H1 (cell line): Measurements from ENCODE around the gene ARHGAP6.
A peak's percentile ranks its signal among the peaks of the same experiment; 100 is the strongest.

Source experiments
- KDM1A ChIP-seq: fragments of 200-600, 300-600 bp; sonication (generic); IDR thresholded peaks from 2 replicates; pipeline ENCODE4 v1.7.1; 2016; ENCODE audit warnings: mild to moderate bottlenecking, low read length, borderline replicate concordance
- NANOG ChIP-seq: IDR thresholded peaks from 2 replicates; pipeline ENCODE4 v1.6.1; 2011; ENCODE audit warnings: low read length, low read depth, mild to moderate bottlenecking, inconsistent platforms; ENCODE audit not compliant: insufficient read depth, poor library complexity, severe bottlenecking
- SUZ12 ChIP-seq: fragments of 200-600 bp; sonication (generic); IDR thresholded peaks from 2 replicates; pipeline ENCODE4 v1.6.1; 2012; ENCODE audit warnings: mild to moderate bottlenecking, inconsistent platforms, low read length, moderate library complexity, mixed read lengths
- TAF1 ChIP-seq: IDR thresholded peaks from 2 replicates; pipeline ENCODE4 v1.6.1; 2011; ENCODE audit warnings: mild to moderate bottlenecking, low read depth, low read length
- TEAD4 ChIP-seq: IDR thresholded peaks from 2 replicates; pipeline ENCODE4 v1.6.1; 2012; ENCODE audit warnings: low read depth, low read length, inconsistent platforms, mixed read lengths
- TF ChIP-seq, protein P1 (sequence below), 3 experiments: IDR thresholded peaks; 1 replicate in 2 of 3; 2 replicates in 1 of 3; pipeline versions ENCODE4 v1.5.1 to v1.6.1; 2011; ENCODE audit warnings: low read length in 3 of 3, mild to moderate bottlenecking in 3 of 3, inconsistent platforms in 2 of 3, low read depth in 1 of 3, moderate library complexity in 1 of 3; ENCODE audit not compliant: insufficient read depth in 1 of 3; ENCODE audit errors: control extremely low read depth in 1 of 3
- TF ChIP-seq, protein P2 (sequence below): IDR thresholded peaks from 2 replicates; pipeline ENCODE4 v1.6.1; 2012; ENCODE audit warnings: inconsistent platforms

DNA sequence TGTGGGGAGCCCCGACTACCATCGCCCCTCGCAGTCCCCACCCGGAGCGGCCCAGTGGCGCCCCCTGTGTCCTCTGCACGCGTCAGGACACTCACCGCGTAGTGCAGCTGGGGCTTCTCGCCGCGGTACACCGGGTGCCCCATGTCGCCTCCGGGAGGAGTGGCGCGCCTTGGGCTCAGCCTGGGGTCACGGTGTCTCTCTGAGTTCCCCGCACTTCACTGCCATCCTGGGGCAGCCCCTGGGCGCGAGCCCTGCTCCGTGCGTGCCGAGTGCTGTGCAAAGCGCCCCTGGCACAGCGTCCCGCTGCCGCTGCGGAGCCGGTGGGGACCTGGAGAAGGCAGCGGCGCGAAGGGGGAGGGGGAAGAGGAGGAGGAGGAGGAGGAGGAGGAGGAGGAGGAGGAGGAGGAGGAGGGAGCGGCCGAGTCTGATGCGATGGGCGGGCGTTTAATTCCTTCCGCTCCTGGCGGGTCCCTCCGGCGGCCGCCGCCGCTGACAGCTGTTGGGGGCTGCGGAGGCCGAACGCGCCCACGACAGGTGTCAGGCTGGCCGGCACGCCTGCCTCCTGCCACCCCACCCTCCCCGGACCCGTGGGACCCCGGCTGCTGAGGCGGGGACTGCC lies 238.2 kb downstream of the ARHGAP6 start:
- TF ChIP-seq TAF1 = no peak
- TF ChIP-seq TEAD4 = no peak
- TF ChIP-seq, protein P1, sequence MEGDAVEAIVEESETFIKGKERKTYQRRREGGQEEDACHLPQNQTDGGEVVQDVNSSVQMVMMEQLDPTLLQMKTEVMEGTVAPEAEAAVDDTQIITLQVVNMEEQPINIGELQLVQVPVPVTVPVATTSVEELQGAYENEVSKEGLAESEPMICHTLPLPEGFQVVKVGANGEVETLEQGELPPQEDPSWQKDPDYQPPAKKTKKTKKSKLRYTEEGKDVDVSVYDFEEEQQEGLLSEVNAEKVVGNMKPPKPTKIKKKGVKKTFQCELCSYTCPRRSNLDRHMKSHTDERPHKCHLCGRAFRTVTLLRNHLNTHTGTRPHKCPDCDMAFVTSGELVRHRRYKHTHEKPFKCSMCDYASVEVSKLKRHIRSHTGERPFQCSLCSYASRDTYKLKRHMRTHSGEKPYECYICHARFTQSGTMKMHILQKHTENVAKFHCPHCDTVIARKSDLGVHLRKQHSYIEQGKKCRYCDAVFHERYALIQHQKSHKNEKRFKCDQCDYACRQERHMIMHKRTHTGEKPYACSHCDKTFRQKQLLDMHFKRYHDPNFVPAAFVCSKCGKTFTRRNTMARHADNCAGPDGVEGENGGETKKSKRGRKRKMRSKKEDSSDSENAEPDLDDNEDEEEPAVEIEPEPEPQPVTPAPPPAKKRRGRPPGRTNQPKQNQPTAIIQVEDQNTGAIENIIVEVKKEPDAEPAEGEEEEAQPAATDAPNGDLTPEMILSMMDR (IDR thresholded peaks at IDR 0.05; ENCODE audit: control extremely low read depth in 1 of 3, insufficient read depth in 1 of 3, low read depth in 1 of 3, low read length in 3 of 3) = peak in 2 of 3 experiments; percentile 41 to 58; a peak in 2 of 4 replicates
- TF ChIP-seq, protein P2, sequence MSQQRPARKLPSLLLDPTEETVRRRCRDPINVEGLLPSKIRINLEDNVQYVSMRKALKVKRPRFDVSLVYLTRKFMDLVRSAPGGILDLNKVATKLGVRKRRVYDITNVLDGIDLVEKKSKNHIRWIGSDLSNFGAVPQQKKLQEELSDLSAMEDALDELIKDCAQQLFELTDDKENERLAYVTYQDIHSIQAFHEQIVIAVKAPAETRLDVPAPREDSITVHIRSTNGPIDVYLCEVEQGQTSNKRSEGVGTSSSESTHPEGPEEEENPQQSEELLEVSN = no peak
- TF ChIP-seq KDM1A = no peak
- TF ChIP-seq SUZ12 = peak; percentile 27; the same call in 1 of the 2 replicates
- no peak for TF ChIP-seq NANOG
